CD1c-positive myeloid dendritic cell (primary cell): ENCODE data around the gene SFI1.
"Not testable (repeated sequence)": the region's sequence is repeated elsewhere in the genome, so short reads cannot be mapped to it uniquely, and the experiment has no call there.

Experiments used
- DNase-seq: peaks from one replicate; pipeline ENCODE4 v3.0.0-alpha.2; 2016; ENCODE audit errors: extremely low spot score

Gene SFI1

DNA sequence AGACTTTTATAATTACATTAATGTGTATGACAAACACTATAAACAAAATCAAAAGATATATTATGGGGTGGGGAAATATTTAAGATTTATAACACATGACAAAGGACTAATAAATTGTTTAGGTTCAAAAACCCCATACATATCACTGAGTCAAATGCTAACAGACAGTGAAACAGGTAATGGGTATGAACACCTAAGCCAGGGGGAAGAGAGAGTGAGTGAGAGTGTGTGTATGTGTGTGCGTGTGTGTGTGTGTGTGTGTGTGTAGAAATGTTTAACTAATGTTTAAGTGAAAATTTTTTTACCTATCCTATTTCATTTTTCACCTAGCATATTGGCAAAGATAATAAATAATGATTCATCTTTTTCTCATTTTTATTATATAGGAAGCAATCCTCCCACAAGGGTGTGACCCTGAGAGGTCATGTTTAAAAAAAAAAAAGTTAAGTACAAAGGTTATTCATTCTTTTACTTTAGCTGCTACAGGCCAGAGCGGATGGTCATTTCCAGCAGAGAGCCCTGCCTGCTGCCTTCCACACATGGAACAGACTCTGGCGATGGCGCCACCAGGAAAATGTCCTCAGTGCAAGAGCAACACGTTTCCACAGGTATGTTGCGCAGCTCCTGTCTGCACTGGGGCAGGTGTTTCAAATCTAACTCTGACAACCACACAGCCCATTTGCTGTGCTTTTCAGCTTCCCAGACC, 92.8 kb downstream of the SFI1 start:
- DNase-seq, result no peak

DNA sequence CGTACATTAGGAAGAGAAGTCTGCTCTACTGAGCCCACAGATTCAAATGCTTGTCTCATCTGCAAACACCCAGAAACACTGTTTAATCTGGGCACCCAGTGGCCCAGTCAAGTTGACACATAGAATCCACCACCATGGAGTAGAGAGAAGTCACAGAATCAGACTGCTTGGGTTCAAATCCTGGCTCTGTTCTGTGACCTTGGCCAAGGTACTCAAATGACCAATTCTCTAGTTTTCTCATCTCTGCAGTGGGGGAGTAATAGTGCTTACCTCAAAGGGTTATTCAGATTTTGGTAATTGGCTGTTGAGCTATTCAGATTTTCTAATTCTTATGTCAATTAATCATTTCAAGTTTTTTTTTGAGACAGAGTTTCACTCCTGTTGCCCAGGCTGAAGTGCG, 93.8 kb downstream of the SFI1 start:
- not testable (repeated sequence) for DNase-seq

DNA sequence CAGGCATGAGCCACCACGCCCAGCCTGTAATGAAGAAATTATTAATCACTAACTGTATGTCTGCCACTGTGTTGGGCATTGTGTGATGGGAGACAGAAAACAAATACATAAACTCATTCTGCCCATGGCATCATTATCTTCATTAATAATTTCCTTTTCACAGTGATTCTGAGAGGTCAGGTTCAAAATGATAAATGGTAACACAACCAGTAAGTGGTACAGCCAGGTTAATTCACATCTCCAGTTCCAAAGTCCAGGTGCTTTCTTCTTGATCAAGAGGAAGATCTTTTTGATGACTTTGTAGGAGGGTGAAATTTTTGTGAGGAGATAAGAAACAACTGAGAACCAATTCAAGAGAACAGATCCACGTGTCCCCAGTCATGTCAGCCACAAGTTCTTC, 98.9 kb downstream of the SFI1 start:
- DNase-seq, result no peak

DNA sequence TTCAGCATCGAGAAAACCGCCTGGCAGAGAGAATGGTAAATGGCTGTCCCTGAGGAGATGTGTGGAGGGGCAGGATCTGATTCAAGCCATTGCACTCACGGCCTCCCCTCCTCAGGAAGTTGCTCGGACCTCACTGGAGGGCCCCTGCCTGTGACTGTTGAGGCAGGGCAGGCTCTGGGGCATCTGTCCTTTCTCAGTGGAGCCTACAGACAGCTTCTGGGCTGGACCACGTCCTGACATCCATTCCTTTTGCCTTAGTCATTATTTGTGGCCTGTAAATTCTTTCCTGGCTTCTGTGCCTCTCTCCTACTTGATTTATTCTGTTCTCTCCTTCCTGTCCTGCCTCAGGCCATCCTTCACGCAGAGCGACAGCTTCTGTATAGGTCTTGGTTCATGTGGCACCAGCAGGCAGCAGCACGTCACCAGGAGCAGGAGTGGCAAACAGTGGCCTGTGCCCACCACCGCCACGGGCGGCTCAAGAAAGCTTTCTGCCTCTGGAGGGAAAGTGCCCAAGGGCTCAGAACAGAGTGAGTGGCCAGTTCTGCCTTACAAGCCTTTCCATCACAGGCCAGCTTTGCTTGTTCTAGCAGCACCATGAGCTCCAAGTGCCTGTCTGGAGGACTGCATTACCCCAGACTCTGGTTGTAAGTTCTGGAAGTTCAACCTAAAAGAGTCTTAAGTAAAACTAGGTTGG, 106.1 kb downstream of the SFI1 start:
- no peak for DNase-seq

DNA sequence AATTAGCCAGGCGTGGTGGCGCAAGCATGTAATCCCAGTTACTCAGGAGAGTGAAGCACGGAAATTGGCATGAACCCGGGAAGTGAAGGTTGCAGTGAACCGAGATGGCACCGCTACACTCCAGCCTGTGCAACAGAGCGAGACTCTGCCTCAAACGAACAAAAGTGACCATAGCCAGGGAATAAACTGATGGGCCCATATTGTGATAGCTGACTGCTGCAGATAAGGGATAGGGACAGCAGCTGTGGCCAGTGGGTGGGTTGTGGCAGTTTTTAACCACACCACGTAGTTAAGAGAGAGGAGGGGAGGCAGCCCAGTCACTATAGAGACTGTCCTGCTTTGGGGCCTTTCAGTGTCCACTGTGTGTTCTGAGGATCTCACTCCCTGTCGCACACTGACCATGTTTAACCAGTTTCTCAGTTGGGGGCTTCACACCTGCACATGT, 106.8 kb downstream of the SFI1 start:
- DNase-seq, result no peak

DNA sequence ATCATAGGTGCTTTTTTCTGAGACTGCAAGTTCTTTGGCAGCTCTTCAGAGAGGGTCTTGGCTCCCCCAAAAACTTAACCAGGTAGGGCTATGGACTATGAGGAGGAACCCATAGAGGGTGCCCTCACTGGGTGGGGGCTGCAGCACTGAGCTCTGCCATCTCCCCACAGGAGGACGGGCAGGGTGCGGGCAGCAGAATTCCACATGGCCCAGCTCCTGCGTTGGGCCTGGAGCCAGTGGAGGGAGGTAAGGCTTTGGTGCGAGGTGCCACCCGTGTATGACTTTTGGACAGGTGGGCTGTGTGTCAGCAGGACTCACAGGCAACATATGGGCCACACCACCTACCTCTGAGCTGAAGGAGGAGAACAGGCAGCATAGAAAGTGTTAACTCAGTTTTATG, 107.2 kb downstream of the SFI1 start:
- DNase-seq, result no peak

DNA sequence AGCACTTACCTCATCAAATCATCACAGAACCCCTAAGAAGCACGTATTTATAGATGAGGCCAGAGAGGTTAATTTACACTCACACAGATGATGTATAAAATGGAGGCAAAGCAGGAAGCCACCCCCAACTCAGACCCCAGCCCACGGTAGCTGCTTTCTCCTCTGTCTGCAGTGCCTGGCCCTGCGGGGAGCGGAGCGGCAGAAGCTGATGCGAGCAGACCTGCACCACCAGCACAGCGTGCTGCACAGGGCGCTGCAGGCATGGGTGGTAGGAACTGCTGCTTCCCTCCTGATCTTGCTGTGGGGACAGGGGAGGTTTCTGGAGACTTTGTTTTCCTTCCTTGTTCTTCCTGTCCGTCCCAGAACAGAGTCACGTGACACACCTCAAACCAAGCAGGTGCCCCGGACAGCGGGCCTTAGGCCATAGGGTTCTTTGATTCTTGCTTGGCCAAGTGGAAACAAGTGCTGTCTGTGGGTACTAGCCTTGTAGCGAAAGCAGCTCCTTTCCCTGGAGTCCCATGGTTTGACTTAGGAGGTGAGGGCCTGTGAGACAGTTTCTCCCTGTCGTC, 107.9 kb downstream of the SFI1 start:
- DNase-seq, result no peak

DNA sequence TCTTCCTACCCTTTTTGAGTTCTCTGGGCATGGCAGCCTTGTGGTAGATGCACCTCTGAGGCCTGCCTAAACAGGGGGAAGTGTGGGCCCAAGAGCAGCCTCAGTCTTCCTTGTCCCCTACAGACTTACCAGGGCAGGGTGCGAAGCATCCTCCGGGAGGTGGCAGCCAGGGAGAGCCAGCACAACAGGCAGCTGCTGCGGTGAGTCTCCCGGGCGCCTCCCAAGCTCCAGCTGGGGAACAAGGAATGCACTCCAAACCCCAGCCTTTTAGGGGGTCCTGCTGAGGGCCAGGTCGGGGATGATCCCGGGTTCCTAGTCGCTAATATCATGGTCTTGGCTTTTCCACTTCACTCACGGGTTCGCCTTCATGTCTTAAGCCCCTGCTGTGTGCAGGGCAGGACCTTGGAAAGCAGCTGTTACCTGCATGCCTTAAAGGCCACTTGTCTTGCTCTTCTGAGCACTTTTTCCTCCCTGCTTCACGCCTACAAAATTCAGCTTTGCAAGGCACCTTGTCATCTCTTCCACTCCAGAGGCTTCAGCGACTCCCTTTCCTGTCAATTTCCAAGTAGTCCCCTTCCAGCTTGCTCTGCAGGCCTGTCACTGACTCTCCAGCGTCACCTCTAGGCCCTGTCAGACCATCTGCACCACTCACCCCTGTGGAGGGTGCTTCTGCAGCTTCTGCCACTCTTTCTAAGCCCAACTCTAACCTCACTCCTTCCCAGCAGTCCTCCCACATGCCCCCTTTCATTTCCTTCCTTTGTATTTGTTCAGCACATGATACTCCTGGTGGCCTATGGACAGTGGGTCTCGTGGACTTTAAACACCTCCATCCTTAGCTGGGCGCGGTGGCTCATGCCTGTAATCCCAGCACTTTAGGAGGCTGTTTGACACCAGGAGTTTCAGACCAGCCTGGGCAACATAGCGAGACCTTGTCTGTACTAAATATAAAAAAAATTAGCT, 108.7 kb downstream of the SFI1 start:
- no peak for DNase-seq

DNA sequence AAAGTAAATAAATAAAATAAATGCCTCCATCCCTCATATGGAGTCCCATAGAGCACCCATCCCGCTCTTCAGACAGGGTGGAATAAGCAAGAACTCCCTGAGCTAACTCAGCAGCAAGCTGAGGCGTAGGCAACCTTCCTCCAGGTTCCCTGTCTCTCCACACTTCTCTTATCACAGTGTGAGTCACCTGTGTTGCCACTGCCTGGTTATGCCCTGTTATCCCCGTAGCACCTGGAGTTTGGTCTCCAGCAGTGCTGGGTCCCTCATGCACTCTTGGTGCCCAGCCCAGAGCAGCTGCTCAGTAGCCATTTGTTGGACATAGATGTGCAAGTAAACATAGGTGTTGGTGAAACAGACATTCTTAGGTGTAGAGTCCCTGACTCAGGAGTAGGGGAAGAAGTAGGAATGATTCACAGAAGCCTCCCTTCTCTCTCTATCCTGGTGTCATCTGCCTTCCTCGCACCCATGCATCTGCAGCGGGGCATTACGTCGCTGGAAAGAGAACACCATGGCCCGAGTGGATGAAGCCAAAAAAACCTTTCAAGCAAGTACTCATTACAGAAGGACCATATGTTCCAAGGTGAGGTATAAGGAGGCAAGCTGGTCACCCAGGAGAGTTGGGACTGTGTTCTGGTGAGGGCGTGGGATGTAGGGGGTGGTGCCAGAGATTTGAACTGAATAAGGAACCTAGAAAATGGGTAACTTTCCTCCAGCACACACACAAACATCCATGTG, 109.7 kb downstream of the SFI1 start:
- DNase-seq, result no peak

DNA sequence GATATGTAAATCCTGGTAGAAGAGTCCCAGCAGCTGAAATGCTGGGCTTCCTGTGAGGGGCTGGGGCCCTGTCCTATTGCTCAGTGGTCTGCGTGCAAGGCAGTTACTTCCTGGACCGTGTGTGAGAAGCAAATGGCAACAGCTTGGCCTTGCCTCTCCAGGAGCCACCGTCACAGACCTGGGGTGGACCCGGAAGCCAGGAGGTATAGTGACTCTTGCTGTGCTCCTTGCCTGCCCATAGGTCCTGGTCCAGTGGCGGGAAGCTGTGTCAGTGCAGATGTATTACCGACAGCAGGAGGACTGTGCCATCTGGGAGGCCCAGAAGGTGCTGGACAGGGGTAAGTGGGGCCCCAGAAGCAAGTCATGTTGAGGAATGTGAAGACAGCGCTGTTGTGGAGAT, 111.4 kb downstream of the SFI1 start:
- no peak for DNase-seq

DNA sequence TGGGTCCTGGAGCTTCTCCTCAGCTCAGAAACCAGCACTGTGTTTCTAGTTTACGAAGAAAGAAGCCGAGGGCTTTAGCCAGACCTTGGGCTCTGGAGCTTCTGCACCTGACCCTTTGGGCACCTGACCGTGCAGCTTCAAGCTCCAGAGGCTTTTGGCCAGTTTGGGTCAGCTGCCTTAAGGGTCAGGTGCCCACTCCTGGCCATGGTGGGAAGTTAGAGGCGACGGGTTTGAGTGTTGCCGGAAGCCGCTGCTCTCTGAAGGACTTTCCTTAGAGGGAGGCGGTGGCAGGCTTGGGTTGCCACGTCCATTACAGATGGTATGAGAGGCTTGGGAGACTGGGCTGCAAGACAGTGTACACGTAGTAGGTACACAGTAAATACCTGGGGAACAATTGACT, 113.4 kb downstream of the SFI1 start:
- DNase-seq, result no peak

DNA sequence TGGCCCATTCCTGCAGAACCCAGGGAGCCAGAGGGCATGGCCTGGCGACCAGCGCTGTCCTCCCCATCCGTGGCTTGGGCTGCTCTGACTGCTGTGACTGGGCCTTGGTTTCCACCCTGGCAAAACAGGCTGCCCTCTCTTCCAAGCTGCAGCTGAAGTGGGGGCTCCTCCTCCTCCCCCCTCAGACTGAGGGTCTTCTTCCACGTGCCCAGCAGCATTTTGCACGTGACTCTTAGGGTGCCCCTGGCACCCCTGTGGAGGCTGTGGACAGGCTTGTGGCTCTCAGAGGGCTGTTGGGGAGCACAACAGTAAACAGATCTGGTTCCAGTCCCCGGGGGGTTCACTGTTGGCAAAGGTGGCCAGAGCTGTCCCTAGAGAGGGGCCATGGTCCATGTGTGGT, 114.3 kb downstream of the SFI1 start:
- DNase-seq, result no peak

DNA sequence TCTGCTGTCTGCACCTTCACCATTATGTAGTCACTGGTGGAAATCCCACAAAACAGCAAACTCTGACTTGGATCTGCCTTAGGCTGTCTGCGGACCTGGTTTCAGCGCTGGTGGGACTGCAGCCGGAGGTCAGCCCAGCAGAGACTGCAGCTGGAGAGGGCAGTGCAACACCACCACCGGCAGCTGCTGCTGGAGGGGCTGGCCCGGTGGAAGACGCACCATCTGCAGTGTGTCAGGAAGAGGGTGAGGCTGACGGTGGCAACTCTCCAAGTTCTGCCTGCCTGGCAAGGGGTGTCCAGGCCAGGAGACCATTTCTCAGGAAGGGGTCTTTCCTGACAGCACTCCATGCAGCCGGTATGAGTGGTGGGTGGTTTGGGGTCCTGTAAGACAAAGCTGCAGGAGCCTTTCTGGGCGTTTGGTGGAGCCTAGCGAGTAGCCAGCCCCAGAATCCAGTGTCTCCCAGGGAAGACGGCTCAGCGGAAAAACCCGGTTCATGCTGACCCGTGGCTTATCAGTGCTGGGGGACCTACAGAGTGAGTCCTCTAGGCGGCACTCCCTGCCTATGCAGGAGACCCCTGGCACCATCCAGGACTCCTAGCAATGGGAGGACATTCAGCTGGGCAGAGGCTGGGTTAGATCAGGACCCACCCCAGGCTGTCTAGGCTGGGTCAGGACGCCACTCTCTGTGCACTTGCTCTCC, 114.9 kb downstream of the SFI1 start:
- DNase-seq, result no peak

DNA sequence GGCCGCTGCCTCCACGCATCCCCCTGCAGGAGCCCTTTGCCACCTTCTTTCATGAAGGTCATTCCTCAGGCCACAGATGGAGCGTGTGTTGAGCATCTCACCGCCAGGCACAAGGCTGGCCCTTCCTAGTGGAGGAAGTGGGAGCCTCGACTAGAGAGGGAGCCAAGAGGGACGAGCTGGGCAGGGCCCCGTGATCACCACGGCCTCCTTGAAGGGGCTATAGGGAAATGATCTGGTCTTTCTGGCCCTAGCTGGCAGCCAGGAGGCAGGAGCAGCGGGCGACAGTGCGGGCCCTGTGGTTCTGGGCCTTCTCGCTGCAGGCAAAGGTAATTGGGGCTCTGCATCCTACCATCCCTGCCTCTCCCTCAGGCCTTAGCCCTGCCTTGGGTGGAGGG, 116.6 kb downstream of the SFI1 start:
- no peak for DNase-seq

DNA sequence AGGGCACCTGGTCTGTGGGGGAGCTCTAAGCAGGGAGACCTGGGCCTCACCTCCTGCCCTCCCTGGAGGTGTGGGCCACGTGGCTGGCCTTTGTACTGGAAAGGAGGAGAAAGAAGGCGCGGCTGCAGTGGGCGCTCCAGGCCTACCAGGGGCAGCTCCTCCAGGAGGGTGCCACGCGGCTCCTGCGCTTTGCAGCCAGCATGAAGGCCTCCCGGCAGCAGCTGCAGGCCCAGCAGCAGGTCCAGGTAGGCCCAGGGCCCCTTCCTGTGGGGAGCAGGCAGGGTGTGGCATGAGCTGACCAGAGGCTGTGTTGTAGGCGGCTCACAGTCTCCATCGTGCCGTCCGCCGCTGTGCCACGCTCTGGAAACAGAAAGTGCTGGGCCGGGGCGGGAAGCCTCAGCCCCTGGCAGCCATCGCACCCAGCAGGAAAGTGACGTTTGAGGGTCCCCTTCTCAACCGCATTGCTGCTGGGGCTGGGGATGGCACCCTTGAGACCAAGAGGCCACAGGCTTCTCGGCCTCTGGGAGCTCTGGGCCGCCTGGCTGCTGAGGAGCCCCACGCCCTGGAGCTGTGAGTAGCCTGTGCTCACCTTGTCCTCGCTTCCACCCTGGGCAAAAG, 117.1 kb downstream of the SFI1 start:
- DNase-seq, result no peak

DNA sequence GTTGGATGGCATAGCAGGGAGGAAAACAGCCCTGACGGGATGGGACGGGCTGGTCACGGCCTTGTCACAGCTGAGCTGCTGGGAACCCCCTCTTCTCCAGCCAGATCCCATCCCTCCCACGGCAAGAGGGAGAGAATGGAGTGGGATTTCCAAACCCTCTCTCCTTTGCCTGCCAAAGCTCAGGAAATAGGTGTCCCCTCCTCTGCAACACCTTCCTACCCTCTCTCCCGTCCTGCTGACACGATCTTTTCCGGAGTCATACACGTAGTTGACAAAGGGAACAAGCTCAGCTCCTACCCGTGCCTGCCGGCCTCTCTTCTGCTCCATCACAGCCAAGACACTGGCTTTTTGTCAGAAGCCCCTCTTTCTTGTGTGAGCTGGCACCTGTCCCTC, 117.6 kb downstream of the SFI1 start:
- no peak for DNase-seq

DNA sequence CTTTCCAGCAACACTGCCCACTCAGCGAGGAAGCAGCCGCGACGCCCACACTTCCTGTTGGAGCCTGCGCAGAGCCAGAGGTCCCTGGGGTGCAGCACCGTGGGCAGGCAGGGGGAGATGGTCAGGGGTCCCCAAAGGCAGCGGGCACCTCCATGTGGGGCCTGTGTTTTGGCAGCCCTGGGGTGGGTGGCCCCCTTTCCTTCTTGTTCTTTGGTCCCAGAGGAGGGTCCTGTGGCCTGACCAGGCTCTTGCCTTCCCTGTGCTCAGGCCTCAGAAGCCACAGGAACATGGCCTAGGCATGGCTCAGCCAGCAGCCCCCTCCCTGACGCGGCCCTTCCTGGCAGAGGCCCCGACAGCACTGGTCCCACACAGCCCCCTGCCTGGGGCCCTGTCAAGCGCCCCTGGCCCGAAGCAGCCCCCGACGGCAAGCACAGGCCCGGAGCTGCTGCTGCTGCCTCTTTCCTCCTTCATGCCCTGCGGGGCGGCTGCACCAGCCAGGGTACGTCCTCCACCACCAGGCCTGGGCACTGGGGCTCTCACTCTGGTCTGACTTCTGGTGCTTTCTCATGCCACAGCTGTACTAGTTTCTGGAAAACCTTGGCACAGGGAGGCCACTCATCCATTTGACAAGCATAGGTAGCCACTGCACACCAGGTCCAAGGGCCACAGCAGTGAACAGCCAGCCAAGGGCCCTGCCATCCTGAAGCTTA, 118.6 kb downstream of the SFI1 start:
- DNase-seq, result peak; percentile 34

DNA sequence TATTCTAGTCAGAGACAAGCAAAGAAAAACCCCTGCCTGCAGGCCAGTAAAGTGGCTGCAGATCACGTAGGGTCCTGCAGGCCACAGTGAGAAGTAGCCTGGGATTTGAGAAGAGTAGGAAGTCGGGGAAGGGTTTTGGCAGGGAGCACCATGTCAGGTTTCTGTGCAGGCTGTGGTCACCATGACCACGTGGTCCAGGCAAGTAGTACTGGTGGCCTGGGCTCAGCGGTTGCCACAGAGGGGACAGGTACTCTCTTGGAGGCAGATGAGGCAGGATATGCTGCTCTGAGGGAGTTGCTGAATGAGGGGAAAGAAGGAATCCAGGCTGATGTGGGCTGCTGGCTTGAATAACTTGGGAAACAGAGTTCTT, 119.1 kb downstream of the SFI1 start:
- peak; percentile 20 for DNase-seq

DNA sequence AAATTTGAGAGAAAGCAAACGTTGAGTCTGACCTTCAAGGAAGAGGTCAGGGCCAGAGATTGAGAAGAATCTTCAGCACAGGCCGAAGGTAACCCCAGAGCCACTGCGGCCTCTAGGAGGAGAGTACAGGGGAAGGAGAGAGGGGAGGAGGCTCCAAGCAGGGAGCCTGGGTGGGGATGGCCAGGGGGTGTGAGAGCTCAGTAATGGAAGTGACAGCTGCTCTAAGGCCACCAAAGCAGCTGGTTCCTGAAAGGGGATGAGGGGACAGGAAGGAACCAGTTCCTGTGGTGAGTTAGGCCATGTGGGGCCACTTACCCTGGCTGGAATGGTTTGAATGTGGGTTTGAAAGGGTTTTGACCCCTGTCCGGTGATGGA, 119.6 kb downstream of the SFI1 start:
- DNase-seq, result peak; percentile 47
